Coronary artery (tissue), 2 donors: Measurements from ENCODE around the gene PRMT2.

Experiments used
- DNase-seq: peaks from one replicate; pipeline ENCODE4 v3.0.0-alpha.2; 2017; ENCODE audit warnings: low spot score
- H3K27ac ChIP-seq, 2 donors: fragments of 200-600 bp; sonication (generic); one replicate each; pipeline ENCODE4 v1.5.1; 2016 to 2019
- H3K4me3 ChIP-seq: fragments of 200-600 bp; sonication (generic); 2 replicates; pipeline ENCODE4 v1.5.1; 2016; ENCODE audit warnings: mild to moderate bottlenecking, moderate library complexity
- TF ChIP-seq, protein P1 (sequence below): fragments of 200-600 bp; sonication (generic); IDR thresholded peaks from one replicate; pipeline ENCODE4 v1.5.1; 2019; ENCODE audit warnings: antibody characterized with exemption

PRMT2 gene

DNA sequence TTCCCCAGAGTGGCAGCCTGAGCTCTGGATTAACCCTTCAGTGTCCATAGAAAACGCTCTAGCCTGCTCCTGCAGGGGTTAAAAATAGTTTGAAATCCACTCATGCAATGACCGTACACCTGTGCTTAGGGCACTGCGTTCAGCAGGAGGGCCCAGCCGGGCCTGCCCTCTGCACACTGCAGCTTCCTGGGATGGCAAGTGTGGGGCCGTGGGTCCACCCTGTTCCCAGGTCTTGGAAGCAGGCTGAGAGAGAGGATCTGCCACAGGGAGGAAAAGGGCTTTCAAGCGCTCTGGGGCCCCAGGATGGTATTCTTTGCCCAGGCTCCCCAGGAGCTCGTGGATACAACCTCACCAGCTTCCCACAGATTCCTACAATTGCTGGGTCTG lies 29.1 kb upstream of the PRMT2 start:
- DNase-seq: no peak
- Histone ChIP-seq H3K4me3 (no peak overlapping the region), H3K27ac (peak overlapping the region in 1 of 2 donors; percentile 44)
- TF ChIP-seq, protein P1, sequence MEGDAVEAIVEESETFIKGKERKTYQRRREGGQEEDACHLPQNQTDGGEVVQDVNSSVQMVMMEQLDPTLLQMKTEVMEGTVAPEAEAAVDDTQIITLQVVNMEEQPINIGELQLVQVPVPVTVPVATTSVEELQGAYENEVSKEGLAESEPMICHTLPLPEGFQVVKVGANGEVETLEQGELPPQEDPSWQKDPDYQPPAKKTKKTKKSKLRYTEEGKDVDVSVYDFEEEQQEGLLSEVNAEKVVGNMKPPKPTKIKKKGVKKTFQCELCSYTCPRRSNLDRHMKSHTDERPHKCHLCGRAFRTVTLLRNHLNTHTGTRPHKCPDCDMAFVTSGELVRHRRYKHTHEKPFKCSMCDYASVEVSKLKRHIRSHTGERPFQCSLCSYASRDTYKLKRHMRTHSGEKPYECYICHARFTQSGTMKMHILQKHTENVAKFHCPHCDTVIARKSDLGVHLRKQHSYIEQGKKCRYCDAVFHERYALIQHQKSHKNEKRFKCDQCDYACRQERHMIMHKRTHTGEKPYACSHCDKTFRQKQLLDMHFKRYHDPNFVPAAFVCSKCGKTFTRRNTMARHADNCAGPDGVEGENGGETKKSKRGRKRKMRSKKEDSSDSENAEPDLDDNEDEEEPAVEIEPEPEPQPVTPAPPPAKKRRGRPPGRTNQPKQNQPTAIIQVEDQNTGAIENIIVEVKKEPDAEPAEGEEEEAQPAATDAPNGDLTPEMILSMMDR: no peak

- DNase-seq: no peak
- TF ChIP-seq, protein P1: no peak
- no peak overlapping the region for H3K4me3 ChIP-seq
- no peak overlapping the region for H3K27ac ChIP-seq
These were observed 27.8 kb upstream of the PRMT2 start for GRCh38 chr21:46607636-46608035.

DNA sequence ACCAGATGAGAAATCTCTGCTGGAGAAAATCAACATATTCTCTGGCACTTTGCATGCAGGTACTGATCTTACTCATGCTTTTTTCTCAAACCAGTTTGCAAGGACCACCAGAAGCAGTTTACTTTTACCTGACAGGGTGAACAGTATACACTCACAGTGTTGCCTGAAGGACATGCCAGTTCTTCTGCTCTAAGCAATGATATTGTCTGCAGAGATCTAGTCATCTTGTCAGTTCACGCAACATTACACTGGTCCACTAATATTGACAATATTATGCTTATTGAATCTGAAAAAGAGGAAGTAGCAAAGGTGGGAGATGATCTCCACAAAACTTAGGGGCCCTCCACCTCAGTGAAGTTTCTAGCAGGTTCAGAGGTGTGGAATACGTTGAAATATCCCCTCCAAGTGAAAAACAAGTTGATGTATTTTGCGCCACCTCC lies 26.8 kb upstream of the PRMT2 start:
- TF ChIP-seq, protein P1: no peak
- DNase-seq: no peak
- Histone ChIP-seq H3K4me3 (no peak overlapping the region), H3K27ac (no peak overlapping the region)

DNA sequence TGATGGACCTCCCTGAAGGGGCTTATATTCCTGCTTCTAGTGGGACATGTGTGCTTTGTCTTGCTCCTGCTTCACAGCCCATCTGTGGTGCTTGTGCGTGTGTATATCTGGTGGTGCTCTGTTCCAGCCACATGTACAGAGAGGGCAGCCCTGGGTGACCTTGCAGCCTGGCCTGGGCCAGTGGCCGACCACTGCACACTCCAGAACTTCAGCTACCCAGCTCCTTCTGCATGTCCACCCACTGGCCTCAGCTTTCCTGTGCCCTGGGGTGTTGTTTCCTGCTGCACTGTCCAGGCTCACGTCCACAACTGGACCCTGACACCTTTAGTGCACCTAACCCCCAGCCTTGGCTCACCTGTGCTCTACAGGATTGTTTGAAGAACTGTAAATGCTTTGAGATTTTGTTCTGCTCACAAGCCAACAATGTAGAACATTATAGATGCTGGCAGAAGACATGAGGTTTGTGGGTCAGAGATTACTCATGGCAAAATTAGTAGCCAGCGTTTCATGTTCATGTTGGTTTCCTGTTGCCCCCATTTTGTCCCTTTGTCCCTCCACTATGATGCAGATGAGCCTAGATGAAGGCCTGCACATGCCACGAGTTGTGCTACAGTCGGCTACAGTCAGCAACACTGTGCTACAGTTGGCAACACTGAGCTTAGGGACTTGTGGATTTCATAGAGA lies 25.3 kb upstream of the PRMT2 start:
- TF ChIP-seq, protein P1: no peak
- Histone ChIP-seq H3K27ac (no peak overlapping the region), H3K4me3 (no peak overlapping the region)
- no peak for DNase-seq

- Histone ChIP-seq H3K4me3 (no peak overlapping the region), H3K27ac (no peak overlapping the region)
- DNase-seq: no peak
- TF ChIP-seq, protein P1: no peak
These were observed 22.1 kb upstream of the PRMT2 start for GRCh38 chr21:46613391-46613790.

GRCh38 chr21:46616050-46616449 lies 19.4 kb upstream of the PRMT2 start:
- Histone ChIP-seq H3K4me3 (no peak overlapping the region), H3K27ac (no peak overlapping the region)
- no peak for DNase-seq
- TF ChIP-seq, protein P1: no peak

DNA sequence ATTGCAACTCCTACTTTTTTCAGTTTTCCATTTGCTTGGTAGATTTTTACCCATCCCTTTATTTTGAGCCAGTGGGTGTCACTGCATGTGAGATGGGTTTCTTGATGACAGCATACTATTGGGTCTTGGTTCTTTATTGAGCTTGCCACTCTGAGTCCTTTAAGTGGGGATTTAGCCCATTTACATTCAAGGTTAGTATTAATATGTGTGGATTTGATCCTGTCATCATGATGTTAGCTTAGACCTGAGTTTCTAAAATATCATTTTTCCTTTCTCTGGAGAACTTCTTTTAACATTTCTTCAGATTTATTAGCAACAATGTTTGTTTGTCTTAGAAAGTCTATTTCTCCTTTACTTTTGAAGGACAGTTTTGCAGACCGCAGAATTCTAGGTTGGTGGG lies 18.8 kb upstream of the PRMT2 start:
- DNase-seq: no peak
- Histone ChIP-seq H3K27ac (no peak overlapping the region), H3K4me3 (no peak overlapping the region)
- TF ChIP-seq, protein P1: no peak
